Measurements from ENCODE around the gene TBX4.

DNA sequence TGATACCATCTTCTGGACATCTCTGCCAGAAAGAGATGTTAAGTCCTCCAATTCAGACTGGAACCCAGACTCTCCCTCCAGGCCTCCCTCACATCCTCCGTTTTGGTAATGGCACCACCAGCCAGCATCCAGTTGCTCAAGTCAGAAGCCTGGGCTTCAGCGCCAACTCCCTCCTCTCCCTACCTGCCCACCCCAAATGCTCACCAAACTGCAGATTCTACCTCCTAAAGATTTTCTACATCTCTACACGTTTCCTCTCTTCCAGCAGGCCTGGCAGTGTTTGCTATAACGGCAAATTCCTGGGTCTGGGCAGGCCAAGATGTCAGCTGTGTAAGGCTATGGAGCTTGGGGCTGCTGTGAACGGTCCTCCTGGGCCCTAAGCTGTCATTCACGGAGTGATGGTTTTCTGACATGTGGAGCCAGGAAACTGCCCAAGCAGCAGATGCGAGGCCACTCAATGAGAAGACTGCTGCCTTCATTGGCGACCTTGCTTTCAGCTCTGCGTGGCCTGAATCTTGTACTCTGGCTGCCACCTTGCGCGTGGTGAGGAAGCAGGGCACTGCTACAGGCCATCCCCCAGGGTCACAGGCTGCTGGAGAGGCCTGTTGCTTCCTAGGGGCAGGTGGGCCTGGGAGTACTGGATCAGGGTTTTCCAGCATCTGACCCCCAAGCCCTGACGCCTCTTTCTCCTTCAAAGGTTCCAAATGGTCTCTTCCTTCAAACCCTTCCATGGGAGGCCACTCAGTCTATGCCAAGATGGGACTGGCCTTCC lies 37.7 kb downstream of the TBX4 start:
- TF ChIP-seq, protein P1, sequence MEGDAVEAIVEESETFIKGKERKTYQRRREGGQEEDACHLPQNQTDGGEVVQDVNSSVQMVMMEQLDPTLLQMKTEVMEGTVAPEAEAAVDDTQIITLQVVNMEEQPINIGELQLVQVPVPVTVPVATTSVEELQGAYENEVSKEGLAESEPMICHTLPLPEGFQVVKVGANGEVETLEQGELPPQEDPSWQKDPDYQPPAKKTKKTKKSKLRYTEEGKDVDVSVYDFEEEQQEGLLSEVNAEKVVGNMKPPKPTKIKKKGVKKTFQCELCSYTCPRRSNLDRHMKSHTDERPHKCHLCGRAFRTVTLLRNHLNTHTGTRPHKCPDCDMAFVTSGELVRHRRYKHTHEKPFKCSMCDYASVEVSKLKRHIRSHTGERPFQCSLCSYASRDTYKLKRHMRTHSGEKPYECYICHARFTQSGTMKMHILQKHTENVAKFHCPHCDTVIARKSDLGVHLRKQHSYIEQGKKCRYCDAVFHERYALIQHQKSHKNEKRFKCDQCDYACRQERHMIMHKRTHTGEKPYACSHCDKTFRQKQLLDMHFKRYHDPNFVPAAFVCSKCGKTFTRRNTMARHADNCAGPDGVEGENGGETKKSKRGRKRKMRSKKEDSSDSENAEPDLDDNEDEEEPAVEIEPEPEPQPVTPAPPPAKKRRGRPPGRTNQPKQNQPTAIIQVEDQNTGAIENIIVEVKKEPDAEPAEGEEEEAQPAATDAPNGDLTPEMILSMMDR (IDR thresholded peaks at IDR 0.05 in 2 of 3, conservative IDR thresholded peaks at IDR 0.05 in 1 of 3; ENCODE audit: insufficient read depth in 2 of 3, low read depth in 1 of 3, low read length in 3 of 3), result no peak
- TF ChIP-seq ZFP30 (CRISPR knock-in tag; IDR thresholded peaks at IDR 0.05; ENCODE audit: borderline replicate concordance), result no peak
- TF ChIP-seq RFX5 (IDR thresholded peaks at IDR 0.05; ENCODE audit: low read depth, low read length), result no peak
- TF ChIP-seq ETV5 (CRISPR knock-in tag; IDR thresholded peaks at IDR 0.05; ENCODE audit: low read depth), result no peak
- TF ChIP-seq XRCC5 (IDR thresholded peaks at IDR 0.05; ENCODE audit: low read depth, low read length), result no peak
- TF ChIP-seq EWSR1 (IDR thresholded peaks at IDR 0.05; ENCODE audit: borderline replicate concordance, low read depth, partially characterized antibody), result no peak
- no peak for TF ChIP-seq HNRNPH1 (optimal IDR thresholded peaks at IDR 0.05; ENCODE audit: low read depth, low read length)

Measured in K562 (cell line).